ENCODE results near the gene RSPH6A. TPM values are rescaled to one million over a fixed set of nuclear protein-coding genes. Genes with fewer than 3 reads are reported as not detected.
"Not testable (repeated sequence)": the region's sequence is repeated elsewhere in the genome, so short reads cannot be mapped to it uniquely, and the experiment has no call there.

The RSPH6A gene
- total RNA-seq, 2 experiments from 2014 or later = 0.12 to 0.21 TPM

DNA sequence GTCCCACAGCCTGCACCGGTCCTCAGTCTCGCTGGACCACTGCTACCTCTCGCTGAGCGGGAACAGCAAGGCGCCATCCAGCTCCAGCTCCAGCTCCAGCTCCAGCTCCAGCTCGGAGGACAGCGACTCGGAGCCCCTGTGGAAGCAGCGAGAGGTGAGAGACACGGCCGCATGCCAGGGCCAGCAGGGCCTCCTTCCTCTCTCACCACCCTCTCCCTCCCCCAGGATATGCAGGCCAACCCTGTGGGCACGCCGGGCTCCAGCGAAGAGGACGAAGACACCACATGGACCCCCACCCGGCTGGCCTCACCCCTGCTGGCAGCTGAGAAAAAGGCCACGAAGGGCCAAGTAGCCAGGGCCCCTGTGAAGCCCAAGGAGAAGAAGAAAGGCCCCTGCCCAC is 53.4 kb downstream of the RSPH6A start:
- H3K36me3 Mint-ChIP-seq = no peaks in the 10 kb centered on the region
- peaks cover 16% of the 10 kb centered on the region for H3K27me3 Mint-ChIP-seq
- DNase-seq = no peak
- no peaks in the 10 kb centered on the region for H3K4me1 Mint-ChIP-seq
- no peak overlapping the region for H3K27ac Mint-ChIP-seq
- H3K4me3 Mint-ChIP-seq = no peak overlapping the region
- no peaks in the 10 kb centered on the region for H3K9me3 Mint-ChIP-seq

DNA sequence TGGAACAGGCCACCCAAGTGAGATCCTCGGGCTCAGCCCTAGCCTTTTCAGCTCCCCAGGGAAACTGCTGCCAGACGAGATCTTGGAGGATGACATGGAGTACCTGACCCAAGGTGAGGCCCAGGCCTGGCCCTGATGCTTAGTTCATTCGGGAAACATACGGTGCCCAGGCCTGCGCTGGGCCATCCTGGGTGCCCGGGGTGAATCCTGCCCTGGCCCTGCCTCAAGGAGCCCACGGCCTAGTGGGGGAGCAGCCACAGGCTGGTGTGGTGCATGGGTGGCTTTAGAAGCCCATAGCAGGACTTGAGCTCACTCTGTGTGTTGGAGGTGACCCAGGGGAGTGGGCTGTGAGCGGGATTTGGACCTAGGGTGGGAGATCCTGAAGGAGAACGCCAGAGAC is 56.2 kb downstream of the RSPH6A start:
- H3K27ac Mint-ChIP-seq = no peak overlapping the region
- H3K4me1 Mint-ChIP-seq = no peaks in the 10 kb centered on the region
- DNase-seq = no peak
- H3K36me3 Mint-ChIP-seq = no peaks in the 10 kb centered on the region
- H3K27me3 Mint-ChIP-seq = peaks cover 4% of the 10 kb centered on the region
- no peaks in the 10 kb centered on the region for H3K9me3 Mint-ChIP-seq
- no peak overlapping the region for H3K4me3 Mint-ChIP-seq

DNA sequence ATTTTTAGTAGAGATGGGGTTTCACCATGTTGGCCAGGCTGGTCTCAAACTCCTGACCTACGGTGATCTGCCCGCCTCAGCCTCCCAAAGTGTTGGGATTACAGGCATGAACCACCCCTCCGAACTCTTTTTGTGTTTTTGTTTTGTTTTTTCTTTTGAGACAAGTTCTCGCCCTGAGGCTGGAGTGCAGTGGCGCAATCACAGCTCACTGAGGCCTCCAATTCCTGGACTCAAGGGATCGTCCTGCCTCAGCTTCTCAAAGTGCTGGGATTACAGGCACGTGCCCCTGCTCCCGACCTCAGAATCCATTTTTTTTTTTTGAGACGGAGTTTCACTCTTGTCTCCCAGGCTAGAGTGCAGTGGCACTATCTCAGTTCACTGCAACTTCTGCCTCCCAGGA is 57.4 kb downstream of the RSPH6A start:
- Mint-ChIP-seq H3K4me3 (no peak overlapping the region), H3K9me3 (no peaks in the 10 kb centered on the region), H3K27ac (no peak overlapping the region), H3K27me3 (peaks cover 4% of the 10 kb centered on the region), H3K36me3 (no peaks in the 10 kb centered on the region), H3K4me1 (no peaks in the 10 kb centered on the region)
- no peak for DNase-seq

DNA sequence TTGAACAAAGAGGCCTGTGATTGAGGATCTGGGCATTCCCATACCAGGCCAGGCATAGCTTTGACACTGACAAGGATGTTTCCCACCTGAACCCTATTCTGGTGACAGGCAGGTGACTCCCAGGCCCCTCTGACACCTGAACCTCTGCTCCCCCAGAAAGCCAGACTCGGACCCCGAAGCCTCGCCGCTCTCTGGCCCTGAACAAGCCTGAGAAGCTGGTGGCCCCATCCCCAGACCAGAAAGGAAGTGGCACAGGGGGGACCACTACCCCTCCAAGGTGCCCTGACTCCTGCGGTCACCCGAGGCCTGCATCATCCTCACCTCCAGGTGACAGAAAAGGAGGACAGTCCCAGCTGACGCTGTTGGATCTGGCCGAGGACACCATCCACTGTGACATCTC is 60.8 kb downstream of the RSPH6A start:
- Mint-ChIP-seq H3K4me3 (no peak overlapping the region), H3K27ac (no peak overlapping the region), H3K27me3 (no peaks in the 10 kb centered on the region), H3K36me3 (no peaks in the 10 kb centered on the region), H3K4me1 (no peaks in the 10 kb centered on the region), H3K9me3 (no peaks in the 10 kb centered on the region)
- no peak for DNase-seq

DNA sequence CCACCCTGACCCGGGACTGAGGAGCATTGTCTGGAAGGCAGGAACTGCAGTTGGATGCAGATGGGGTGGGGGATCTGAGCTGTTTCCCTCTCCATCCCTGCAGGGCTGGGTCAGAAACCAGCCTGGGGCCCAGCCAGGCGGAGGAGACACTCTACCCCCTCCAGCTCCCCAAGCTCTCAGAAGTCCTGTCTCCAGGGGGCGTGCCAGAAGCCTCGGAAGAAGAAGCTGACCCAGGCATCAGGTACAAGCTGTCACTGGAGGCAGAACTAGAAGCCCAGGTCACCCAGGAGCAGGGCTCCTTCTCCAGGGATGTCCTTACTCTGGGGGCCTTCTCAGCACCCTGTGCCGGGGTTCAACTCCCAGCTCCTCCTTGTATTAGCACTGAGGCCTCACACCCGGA is 61.6 kb downstream of the RSPH6A start:
- Mint-ChIP-seq H3K36me3 (no peaks in the 10 kb centered on the region), H3K4me1 (no peaks in the 10 kb centered on the region), H3K27me3 (no peaks in the 10 kb centered on the region), H3K9me3 (no peaks in the 10 kb centered on the region), H3K27ac (no peak overlapping the region), H3K4me3 (no peak overlapping the region)
- no peak for DNase-seq

DNA sequence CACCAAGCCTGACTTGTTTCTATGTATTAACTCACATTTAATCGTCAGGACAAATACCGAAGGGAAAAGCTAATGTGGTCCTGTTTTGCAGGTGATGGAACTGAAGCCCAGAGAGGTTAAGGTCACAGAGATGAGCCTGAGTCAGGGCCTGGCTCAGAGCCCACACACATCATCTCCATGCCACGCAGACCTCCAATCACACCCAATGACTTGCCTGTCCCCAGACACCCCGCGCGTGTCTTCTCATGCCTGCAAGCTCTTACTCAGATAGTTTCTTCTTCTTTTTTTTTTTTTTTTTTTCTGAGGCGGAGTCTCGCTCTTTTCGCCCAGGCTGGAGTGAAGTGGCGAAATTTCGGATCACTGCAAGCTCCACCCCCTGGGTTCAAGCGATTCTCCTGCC is 62.5 kb downstream of the RSPH6A start:
- Mint-ChIP-seq H3K27ac (no peak overlapping the region), H3K36me3 (no peaks in the 10 kb centered on the region), H3K4me1 (no peaks in the 10 kb centered on the region), H3K9me3 (no peaks in the 10 kb centered on the region), H3K27me3 (peaks cover under 1% of the 10 kb centered on the region), H3K4me3 (no peak overlapping the region)
- no peak for DNase-seq

DNA sequence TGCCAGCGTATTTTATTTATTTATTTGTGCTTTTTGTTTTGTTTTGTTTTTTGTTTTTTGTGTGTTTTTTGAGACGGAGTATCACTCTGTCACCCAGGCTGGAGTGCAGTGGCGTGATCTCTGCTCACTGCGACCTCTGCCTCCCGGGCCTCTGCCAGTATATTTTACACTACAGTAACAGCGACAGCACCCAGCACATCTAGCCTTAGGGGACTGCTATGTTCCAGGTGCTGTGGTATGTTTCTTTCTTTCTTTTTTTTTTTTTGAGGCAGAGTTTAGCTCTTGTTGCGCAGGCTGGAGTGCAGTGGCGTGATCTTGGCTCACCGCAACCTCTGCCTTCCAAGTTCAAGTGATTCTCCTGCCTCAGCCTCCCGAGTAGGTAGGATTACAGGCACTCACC is 63.6 kb downstream of the RSPH6A start:
- not testable (repeated sequence) for DNase-seq, H3K9me3 Mint-ChIP-seq, H3K27ac Mint-ChIP-seq, H3K4me1 Mint-ChIP-seq, H3K4me3 Mint-ChIP-seq, H3K27me3 Mint-ChIP-seq, H3K36me3 Mint-ChIP-seq

DNA sequence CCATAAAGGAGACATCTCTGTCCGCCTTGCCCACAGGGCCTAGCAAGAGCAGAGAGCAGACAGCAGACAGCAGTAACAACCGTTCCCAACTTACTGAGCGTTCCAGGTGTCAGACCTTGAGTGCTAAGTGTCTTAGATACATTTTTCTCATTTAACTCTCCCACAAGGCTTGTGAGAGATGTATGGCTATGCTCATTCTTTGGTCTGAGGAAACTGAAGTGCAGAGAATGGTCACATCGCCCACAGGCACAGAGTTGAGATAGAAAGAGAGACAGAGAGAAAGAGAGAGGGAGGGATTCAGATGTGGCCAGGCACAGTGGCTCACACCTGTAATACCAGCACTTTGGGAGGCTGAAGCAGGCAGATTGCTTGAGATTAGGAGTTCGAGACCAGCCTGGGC is 67.6 kb downstream of the RSPH6A start:
- no peak overlapping the region for H3K27ac Mint-ChIP-seq
- no peak for DNase-seq
- H3K9me3 Mint-ChIP-seq = no peaks in the 10 kb centered on the region
- no peak overlapping the region for H3K4me3 Mint-ChIP-seq
- H3K27me3 Mint-ChIP-seq = peaks cover 10% of the 10 kb centered on the region
- no peaks in the 10 kb centered on the region for H3K36me3 Mint-ChIP-seq
- H3K4me1 Mint-ChIP-seq = no peaks in the 10 kb centered on the region

DNA sequence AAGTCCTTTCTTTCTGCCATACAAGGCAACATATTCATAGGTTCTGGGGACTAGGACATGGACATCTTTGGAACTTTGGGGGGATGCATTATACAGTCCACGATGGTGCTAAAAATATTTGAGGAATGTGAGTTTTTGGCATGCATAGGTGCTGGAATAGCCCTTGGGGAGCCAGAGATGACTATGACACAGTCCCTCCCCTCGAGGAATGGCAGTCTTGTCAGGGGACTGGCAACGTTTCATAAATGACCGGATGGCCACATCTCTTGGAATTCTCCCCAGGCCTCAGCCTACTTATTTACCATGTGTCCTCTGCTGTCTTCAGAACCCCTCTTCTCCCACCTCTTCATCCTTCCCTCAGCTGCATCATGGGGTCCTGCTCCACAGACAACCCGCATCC is 68.2 kb downstream of the RSPH6A start:
- H3K27me3 Mint-ChIP-seq = peaks cover 10% of the 10 kb centered on the region
- no peaks in the 10 kb centered on the region for H3K9me3 Mint-ChIP-seq
- no peak overlapping the region for H3K4me3 Mint-ChIP-seq
- H3K36me3 Mint-ChIP-seq = no peaks in the 10 kb centered on the region
- no peak for DNase-seq
- H3K27ac Mint-ChIP-seq = no peak overlapping the region
- H3K4me1 Mint-ChIP-seq = no peaks in the 10 kb centered on the region

Other genes starting within 250 kb of the RSPH6A start
- 10 to 100 TPM; 14.7 to 15.1 TPM for gene OPA3, start 230.5 kb downstream of the RSPH6A start, total RNA-seq
- gene GPR4, start 213.1 kb downstream of the RSPH6A start, total RNA-seq = not detected
- gene EML2, start 175.9 kb downstream of the RSPH6A start, total RNA-seq = 10 to 100 TPM; 94.4 to 98.8 TPM
- 1 to 10 TPM; 1.4 to 1.7 TPM for gene GIPR, start 147.1 kb downstream of the RSPH6A start, total RNA-seq
- gene SNRPD2, start 123.4 kb downstream of the RSPH6A start, total RNA-seq = 100 to 1,000 TPM; 818 to 852 TPM
- 10 to 100 TPM; 16.4 to 16.7 TPM for gene QPCTL, start 122.6 kb downstream of the RSPH6A start, total RNA-seq
- 10 to 100 TPM; 25.5 to 29.6 TPM for gene FBXO46, start 84.4 kb downstream of the RSPH6A start, total RNA-seq
- under 1 TPM; 0.08 TPM for gene MEIOSIN, start 81.9 kb downstream of the RSPH6A start, total RNA-seq
- gene SIX5, start 46.1 kb downstream of the RSPH6A start, total RNA-seq = 1 to 10 TPM; 1.6 to 1.7 TPM
- gene DMPK, start 32.8 kb downstream of the RSPH6A start, total RNA-seq = 1 to 10 TPM; 7.3 to 8.6 TPM
- 10 to 100 TPM; 29.5 to 30.7 TPM for gene DMWD, start 22.5 kb downstream of the RSPH6A start, total RNA-seq
- 100 to 1,000 TPM; 104 to 109 TPM for gene SYMPK, start 47.8 kb upstream of the RSPH6A start, total RNA-seq
- gene FOXA3, start 49.0 kb upstream of the RSPH6A start, total RNA-seq = under 1 TPM; 0.28 to 0.39 TPM
- gene IRF2BP1, start 70.8 kb upstream of the RSPH6A start, total RNA-seq = 10 to 100 TPM; 18.5 to 19.5 TPM
- 1 to 10 TPM; 3.9 TPM for gene MYPOP, start 87.3 kb upstream of the RSPH6A start, total RNA-seq
- gene NANOS2, start 99.5 kb upstream of the RSPH6A start, total RNA-seq = not detected
- gene NOVA2, start 158.6 kb upstream of the RSPH6A start, total RNA-seq = not detected
- gene CCDC61, start 180.2 kb upstream of the RSPH6A start, total RNA-seq = 10 to 100 TPM; 17.8 to 18.4 TPM
- not detected for gene PGLYRP1, start 207.7 kb upstream of the RSPH6A start, total RNA-seq
- not detected for gene IGFL4, start 225.7 kb upstream of the RSPH6A start, total RNA-seq